Activated naive CD4-positive, alpha-beta T cell treated with anti-CD3 and anti-CD28 coated beads, Interleukin-2, amount 50 U/mL, for 72 hours (primary cell): ENCODE results near the gene FAM72D. TPM values are rescaled to one million over a fixed set of nuclear protein-coding genes. Genes with fewer than 3 reads are reported as not detected.
"Not testable (repeated sequence)": the region's sequence is repeated elsewhere in the genome, so short reads cannot be mapped to it uniquely, and the experiment has no call there.

ENCODE experiments used
- ATAC-seq, 2 donors: fragments of 150-1000 bp; cut with Tn5 transposase; 2 replicates each; pipeline ENCODE4 v1.10.0; 2021; ENCODE audit warnings: mild to moderate bottlenecking in 2 of 2, moderate library complexity in 2 of 2
- DNase-seq, 2 donors: peaks; one replicate each; pipeline ENCODE4 v3.0.0; 2021 to 2022; ENCODE audit warnings: low spot score in 2 of 2
- H3K27ac Mint-ChIP-seq, 2 donors: one replicate each; pipeline ENCODE4 v1.8.0; 2022; ENCODE audit warnings: mild to moderate bottlenecking in 2 of 2, mixed read lengths in 2 of 2
- H3K36me3 Mint-ChIP-seq, 2 donors: one replicate each; pipeline ENCODE4 v1.8.0; 2022; ENCODE audit warnings: mixed read lengths in 2 of 2
- H3K9me3 Mint-ChIP-seq, 2 donors: one replicate each; pipeline ENCODE4 v1.8.0; 2022; ENCODE audit warnings: mixed read lengths in 2 of 2
- total RNA-seq, 2 donors: library from RNA; stranded (reverse); gene quantifications; one replicate each; pipeline ENCODE4 v1.2.3, GENCODE V29; 2022

The FAM72D gene
- total RNA-seq = 10 to 100 TPM; 18.1 to 32.4 TPM

GRCh38 chr1:145095284-145096057 is at the start of gene FAM72D, which contains the start of gene SRGAP2B:
Gene FAM72D, plus strand, starts transcription at chr1:145095974. Its CDS starts 874 bp downstream, at chr1:145096848.
Gene SRGAP2B, minus strand, starts transcription at chr1:145095328. Its CDS starts 2,427 bp downstream, at chr1:145092901.
- not testable (repeated sequence) for H3K27ac Mint-ChIP-seq, H3K9me3 Mint-ChIP-seq, H3K36me3 Mint-ChIP-seq, DNase-seq
- ATAC-seq = peak; percentile 84 to 85

GRCh38 chr1:145047553-145047952 is 48.2 kb upstream of the FAM72D start:
- ATAC-seq = peak; percentile 53 to 58
- not testable (repeated sequence) for H3K27ac Mint-ChIP-seq, DNase-seq, H3K36me3 Mint-ChIP-seq, H3K9me3 Mint-ChIP-seq

- not testable (repeated sequence) for DNase-seq, H3K9me3 Mint-ChIP-seq, H3K27ac Mint-ChIP-seq, H3K36me3 Mint-ChIP-seq
- peak in 1 of 2 donors; percentile 55 for ATAC-seq
Observed at GRCh38 chr1:145048181-145048856, 47.5 kb upstream of the FAM72D start.

DNA sequence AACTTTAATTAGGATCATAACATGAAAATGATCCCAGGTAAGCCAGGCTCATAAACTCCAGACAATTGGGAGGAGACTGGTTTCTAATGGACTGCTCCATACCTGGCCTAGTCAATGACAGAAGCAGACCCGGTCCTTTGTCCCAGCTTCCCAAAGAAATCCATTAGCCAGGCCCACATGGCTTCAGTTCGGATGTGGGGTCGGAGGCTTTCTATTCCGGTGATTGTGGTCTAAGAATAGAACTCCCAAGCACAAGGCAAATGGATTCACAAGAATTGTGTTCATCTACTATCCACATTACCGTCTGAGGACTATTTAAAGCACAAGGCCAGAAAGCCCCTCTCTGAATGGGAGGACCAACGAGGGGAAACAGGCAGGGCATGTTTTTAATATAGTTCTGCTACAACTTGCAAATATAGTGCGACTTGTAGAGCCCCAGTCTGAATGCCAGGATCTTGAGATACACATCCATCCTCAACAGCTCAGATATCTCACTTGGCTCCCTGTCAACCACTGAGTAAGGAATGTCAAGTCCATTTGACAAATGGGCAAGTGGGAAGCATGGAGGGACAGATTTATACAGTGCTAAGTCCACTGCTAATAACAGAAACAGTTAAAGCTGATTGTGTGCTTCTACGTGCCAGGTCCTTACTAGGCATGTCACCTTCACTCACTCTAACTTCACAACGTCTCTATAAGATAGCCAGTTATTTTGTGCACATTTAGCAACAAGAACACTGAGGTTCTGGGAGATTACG is 43.6 kb upstream of the FAM72D start:
- DNase-seq, H3K9me3 Mint-ChIP-seq, H3K27ac Mint-ChIP-seq, H3K36me3 Mint-ChIP-seq, ATAC-seq: not testable (repeated sequence)

DNA sequence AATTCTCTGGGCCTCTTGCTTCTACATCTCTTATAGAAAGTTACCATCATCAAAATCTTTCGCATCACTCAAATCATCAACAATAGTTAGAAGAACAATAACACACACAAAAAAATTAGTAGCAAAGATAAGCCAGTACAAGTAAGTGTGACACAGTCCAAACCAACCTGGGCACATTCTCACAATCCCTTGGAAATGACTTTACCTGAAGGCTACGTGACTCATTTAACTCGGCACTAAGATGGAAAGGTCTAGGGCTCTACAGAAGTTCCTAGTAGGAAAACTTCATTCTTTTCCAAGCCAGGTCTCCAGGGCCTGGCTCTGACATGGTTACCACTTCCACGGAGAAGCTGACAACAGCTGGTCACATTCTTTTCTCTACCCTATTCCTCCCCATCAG is 42.3 kb upstream of the FAM72D start:
- not testable (repeated sequence) for DNase-seq, ATAC-seq, H3K36me3 Mint-ChIP-seq, H3K9me3 Mint-ChIP-seq, H3K27ac Mint-ChIP-seq

- H3K36me3 Mint-ChIP-seq, DNase-seq, H3K27ac Mint-ChIP-seq, H3K9me3 Mint-ChIP-seq: not testable (repeated sequence)
- ATAC-seq = peak; percentile 90 to 95
Observed at GRCh38 chr1:145055217-145055760, 40.5 kb upstream of the FAM72D start.

- not testable (repeated sequence) for H3K9me3 Mint-ChIP-seq, DNase-seq, H3K27ac Mint-ChIP-seq, H3K36me3 Mint-ChIP-seq
- ATAC-seq = peak in 1 of 2 donors; percentile 49
Observed at GRCh38 chr1:145058184-145058583, 37.6 kb upstream of the FAM72D start.

- H3K36me3 Mint-ChIP-seq, DNase-seq, H3K27ac Mint-ChIP-seq, ATAC-seq, H3K9me3 Mint-ChIP-seq: not testable (repeated sequence)
Observed at GRCh38 chr1:145063285-145063684, 32.5 kb upstream of the FAM72D start.

DNA sequence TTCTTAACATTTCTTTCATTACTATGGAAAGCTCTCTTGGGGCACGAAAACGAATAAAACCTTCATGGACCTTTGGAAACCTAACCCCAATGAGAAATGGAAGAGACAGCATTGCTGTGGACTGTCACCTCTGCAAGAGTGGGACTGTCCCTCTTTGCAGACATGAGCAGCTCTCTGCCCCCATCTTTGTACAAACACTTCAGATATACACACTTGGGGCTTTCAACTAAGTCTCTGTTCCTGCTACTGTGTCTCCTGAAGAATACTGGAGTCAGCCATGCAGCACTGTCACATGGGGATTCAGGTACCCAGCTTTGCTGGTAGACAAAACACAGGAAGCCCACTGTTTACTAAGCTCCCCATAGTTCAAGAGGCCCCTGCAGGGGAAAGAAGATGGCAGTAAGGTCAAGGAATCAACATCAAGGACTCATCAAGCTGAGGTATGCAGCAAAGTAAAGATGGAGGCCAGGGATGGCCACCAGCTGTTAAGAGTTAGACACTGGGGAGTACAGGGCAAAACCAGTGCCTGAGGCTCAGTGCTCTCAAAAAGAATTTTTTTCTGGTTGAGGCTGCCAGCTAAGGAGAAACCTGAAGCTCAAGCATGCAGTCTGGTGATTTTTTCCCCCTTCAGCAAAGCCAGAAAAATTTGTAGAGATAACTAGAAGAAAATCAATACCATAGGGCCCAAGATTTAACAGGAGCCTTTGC is 31.7 kb upstream of the FAM72D start:
- not testable (repeated sequence) for ATAC-seq, DNase-seq, H3K27ac Mint-ChIP-seq, H3K36me3 Mint-ChIP-seq, H3K9me3 Mint-ChIP-seq

GRCh38 chr1:145065194-145065826 is 30.5 kb upstream of the FAM72D start:
- H3K27ac Mint-ChIP-seq, DNase-seq, ATAC-seq, H3K9me3 Mint-ChIP-seq, H3K36me3 Mint-ChIP-seq: not testable (repeated sequence)

- H3K36me3 Mint-ChIP-seq, H3K9me3 Mint-ChIP-seq, H3K27ac Mint-ChIP-seq, ATAC-seq, DNase-seq: not testable (repeated sequence)
Observed at GRCh38 chr1:145066486-145066885, 29.3 kb upstream of the FAM72D start.

- H3K36me3 Mint-ChIP-seq, H3K27ac Mint-ChIP-seq, DNase-seq, ATAC-seq, H3K9me3 Mint-ChIP-seq: not testable (repeated sequence)
Observed at GRCh38 chr1:145071569-145071968, 24.2 kb upstream of the FAM72D start.

DNA sequence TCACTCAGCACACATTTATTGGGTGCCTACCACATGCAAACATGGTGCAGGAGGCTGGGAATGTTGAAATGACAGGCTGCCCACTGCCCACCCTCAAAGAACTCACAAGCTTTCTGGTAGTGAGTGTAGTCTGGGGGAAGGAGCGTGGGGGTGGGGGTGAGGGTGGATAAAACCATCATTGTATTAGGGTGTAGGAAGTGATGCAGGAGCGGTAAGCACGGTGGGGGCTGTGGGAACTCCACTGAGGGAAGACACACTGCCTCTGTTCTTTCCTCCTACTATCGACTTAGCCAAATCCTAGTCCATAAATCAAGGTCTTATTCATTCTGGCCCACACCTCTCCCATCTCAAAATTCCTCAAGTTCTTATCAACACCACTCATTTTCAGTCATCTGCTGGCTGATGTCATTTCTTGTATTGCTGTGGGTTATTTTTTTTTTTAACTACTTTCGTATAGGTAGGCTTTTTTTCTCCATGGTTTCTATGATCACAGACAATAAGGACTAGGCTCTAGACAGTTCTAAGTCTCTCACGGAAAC is 21.7 kb upstream of the FAM72D start:
- H3K9me3 Mint-ChIP-seq, H3K27ac Mint-ChIP-seq, H3K36me3 Mint-ChIP-seq, DNase-seq: not testable (repeated sequence)
- peak; percentile 50 to 54 for ATAC-seq

- ATAC-seq, H3K36me3 Mint-ChIP-seq, H3K9me3 Mint-ChIP-seq, H3K27ac Mint-ChIP-seq, DNase-seq: not testable (repeated sequence)
Observed at GRCh38 chr1:145076877-145077276, 18.9 kb upstream of the FAM72D start.

DNA sequence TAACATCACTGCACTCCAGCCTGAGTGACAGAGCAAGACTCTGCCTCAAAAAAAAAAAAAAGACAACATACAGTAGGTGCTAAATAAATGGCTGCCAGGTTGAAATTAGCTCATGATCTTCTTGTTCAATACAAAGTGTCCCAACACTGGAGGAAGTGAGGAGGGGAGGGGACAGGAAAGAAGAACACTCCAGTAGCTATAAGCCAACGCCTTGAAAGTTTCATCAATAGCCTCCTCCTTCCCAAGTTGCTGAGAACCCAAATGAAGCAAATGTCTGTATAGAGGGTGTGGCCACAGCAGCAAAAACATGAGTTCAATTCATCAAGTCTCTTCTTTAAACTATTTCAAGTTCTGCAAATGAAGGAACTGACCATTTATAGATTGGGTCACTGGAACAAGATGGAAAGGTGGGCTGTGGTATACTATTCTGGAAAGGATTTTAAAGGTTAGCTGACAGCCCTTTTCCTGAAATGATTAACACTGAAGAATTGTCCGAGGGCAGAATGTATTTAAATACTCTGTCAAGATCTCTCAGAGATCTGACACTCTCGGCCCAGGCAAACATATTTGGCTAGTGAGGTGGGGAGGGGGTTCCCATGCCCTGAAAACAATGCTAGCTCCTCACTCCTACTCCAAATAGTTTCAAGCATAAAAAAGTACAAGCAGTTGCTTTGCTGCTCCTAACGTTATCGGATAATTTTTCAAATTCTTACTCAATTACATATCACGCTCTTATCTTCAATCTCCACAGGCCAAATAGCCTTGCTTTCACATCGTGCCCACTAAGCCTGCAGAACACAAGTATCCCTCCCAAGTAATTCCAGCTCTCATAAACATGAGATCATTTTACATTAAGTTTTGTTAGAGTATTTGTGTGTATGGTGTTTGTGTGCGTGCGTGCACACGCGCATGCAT is 17.6 kb upstream of the FAM72D start:
- not testable (repeated sequence) for DNase-seq, H3K27ac Mint-ChIP-seq, H3K9me3 Mint-ChIP-seq, ATAC-seq, H3K36me3 Mint-ChIP-seq
